MCF 10A (cell line): ENCODE measurements around the gene PLD4. TPM values are rescaled to one million over a fixed set of nuclear protein-coding genes. Genes with fewer than 3 reads are reported as not detected.

Experiments used
- BruUV-seq: library from RNA; stranded (reverse); fragments of 400-500 nt; replicated peaks from 2 replicates; lab custom pipeline; 2021; lab: Mats Ljungman, UMichigan
- CTCF ChIA-PET: fragments of 300-600 bp; sonication (Branson Sonifier 250); formaldehyde crosslinking; extraction: SDS; loops from one replicate; lab custom pipeline; 2021; ENCODE audit warnings: antibody characterized with exemption, inconsistent platforms; lab: Yijun Ruan, JAX
- POLR2A ChIA-PET: fragments of 300-600, 350-650 bp; sonication (Branson Sonifier 250); formaldehyde crosslinking; extraction: SDS; loops from one replicate; lab custom pipeline; 2020; ENCODE audit warnings: antibody characterized with exemption, inconsistent platforms; lab: Yijun Ruan, JAX
- DNase-seq: peaks from one replicate; pipeline ENCODE4 v3.0.0-alpha.2; 2018; ENCODE audit not compliant: unreplicated experiment
- H3K27ac Mint-ChIP-seq: one replicate; pipeline ENCODE4 v1.8.0; 2022; ENCODE audit warnings: mild to moderate bottlenecking, low read depth, mixed read lengths; ENCODE audit not compliant: unreplicated experiment
- H3K27me3 Mint-ChIP-seq: one replicate; pipeline ENCODE4 v1.8.0; 2022; ENCODE audit warnings: mixed read lengths; ENCODE audit not compliant: insufficient read depth, unreplicated experiment
- H3K36me3 Mint-ChIP-seq: one replicate; pipeline ENCODE4 v1.8.0; 2022; ENCODE audit warnings: mild to moderate bottlenecking, moderate library complexity, mixed read lengths; ENCODE audit not compliant: insufficient read depth, unreplicated experiment
- H3K4me1 Mint-ChIP-seq: one replicate; pipeline ENCODE4 v1.8.0; 2022; ENCODE audit warnings: mixed read lengths; ENCODE audit not compliant: insufficient read depth, unreplicated experiment
- H3K4me3 Mint-ChIP-seq: one replicate; pipeline ENCODE4 v1.8.0; 2022; ENCODE audit warnings: mild to moderate bottlenecking, moderate library complexity, mixed read lengths; ENCODE audit not compliant: unreplicated experiment
- H3K9me3 Mint-ChIP-seq: one replicate; pipeline ENCODE4 v1.8.0; 2022; ENCODE audit warnings: mixed read lengths; ENCODE audit not compliant: unreplicated experiment
- intact Hi-C: fragments of 100-400 bp; cut with micrococcal nuclease; formaldehyde crosslinking; loops from 2 replicates; pipeline ENCODE4 v1.14.1; 2022
- total RNA-seq: library from RNA; stranded (reverse); gene quantifications from 2 replicates; pipeline ENCODE4 v1.2.3, GENCODE V29; 2022
- TF ChIP-seq, protein P1 (sequence below): fragments of 200-600 bp; IDR thresholded peaks from one replicate; pipeline ENCODE4 v1.8.0; 2022; ENCODE audit warnings: antibody characterized with exemption, mild to moderate bottlenecking; ENCODE audit not compliant: unreplicated experiment

The PLD4 gene
- total RNA-seq, 1 experiment from 2014 or later, result not detected

DNA sequence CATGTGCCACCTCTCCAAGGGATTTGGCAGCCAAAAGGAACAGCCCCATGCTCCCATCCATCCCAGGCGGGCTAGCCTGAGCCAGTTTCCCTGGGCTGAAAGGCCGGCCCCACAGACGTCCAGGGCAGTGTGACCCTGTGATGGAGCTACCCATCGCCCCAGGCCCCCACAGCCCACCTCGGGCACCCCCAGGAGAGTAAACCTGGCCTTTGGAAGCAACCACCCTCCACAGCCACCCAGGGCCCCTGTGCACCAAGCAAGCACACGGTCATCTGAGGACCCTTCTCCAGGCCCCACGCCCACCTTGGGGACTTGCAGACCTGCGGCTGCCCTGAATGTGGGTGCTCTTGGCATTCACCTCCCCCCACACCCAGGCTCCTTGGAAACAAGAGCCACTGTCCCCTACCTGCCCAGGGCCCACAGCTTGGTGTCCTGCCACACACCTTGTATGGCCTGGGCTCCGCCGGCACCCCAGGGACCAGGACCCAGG lies 45.1 kb downstream of the PLD4 start:
- TF ChIP-seq, protein P1, sequence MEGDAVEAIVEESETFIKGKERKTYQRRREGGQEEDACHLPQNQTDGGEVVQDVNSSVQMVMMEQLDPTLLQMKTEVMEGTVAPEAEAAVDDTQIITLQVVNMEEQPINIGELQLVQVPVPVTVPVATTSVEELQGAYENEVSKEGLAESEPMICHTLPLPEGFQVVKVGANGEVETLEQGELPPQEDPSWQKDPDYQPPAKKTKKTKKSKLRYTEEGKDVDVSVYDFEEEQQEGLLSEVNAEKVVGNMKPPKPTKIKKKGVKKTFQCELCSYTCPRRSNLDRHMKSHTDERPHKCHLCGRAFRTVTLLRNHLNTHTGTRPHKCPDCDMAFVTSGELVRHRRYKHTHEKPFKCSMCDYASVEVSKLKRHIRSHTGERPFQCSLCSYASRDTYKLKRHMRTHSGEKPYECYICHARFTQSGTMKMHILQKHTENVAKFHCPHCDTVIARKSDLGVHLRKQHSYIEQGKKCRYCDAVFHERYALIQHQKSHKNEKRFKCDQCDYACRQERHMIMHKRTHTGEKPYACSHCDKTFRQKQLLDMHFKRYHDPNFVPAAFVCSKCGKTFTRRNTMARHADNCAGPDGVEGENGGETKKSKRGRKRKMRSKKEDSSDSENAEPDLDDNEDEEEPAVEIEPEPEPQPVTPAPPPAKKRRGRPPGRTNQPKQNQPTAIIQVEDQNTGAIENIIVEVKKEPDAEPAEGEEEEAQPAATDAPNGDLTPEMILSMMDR, result no peak
- ChIA-PET POLR2A (interaction anchor here (0.6 to 11.4 kb wide), 19 partner anchors 8 to 374 kb away, joined by 3 to 636 read pairs (median 8); partner anchors contain the start of genes CDCA4, CEP170B, CLBA1 and SIVA1), CTCF (interaction anchor here (0.9 to 1.6 kb wide), 7 partner anchors 10 to 144 kb away, joined by 3 to 7 read pairs (median 4); no protein-coding TSS in a partner anchor)
- Mint-ChIP-seq H3K4me1 (peaks cover 35% of the 10 kb centered on the region), H3K27me3 (no peaks in the 10 kb centered on the region), H3K4me3 (peak overlapping the region; percentile 92), H3K27ac (peak overlapping the region; percentile 99), H3K36me3 (peaks cover 54% of the 10 kb centered on the region), H3K9me3 (no peaks in the 10 kb centered on the region)
- DNase-seq, result no peak
- intact Hi-C loops, result no loop called here
- TSS peak; percentile 39 for BruUV-seq

DNA sequence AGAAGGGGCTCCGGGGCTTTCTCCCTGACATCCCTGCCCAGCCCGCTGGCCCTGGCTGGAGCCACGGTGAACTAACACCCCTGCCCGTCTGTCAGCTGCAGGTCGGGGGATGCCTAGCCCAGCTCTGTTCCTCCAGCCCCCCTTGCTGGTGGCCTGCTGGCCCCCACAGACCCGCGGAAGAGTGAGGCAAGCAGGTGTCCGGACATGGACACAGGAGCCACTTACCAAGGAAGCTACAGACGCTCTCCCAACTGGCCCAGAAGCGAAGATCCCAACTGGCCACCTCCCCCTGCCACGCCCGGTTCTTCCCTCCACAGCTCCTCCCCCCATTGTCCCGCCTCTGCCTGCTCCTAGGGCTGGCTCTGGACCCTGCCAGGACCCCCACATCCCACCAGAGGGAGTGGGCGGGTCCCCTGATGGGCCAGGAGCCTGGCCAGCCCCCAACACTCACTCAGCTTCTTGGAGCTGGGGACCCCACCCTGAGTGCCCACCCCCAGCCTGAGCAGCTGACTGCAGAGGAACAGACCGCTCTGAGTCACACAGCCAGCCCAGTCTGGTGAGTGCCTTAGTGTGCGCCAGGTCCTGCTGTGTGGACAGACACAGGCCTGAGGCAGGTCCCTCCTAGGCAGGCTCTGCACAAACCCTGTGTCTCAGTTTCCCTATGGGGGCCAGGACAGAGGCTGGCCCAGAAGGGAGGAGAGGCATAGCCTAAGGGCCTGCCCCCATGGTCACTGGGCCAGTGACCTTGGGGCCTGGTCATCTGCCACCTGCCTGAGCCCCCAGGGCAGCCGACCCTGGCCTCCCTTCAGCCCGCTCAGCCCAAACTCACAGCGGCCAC lies 45.8 kb downstream of the PLD4 start:
- ChIA-PET POLR2A (interaction anchor here (0.6 to 11.4 kb wide), 20 partner anchors 8 to 373 kb away, joined by 3 to 636 read pairs (median 4); partner anchors contain the start of genes CDCA4, CEP170B and CLBA1), CTCF (interaction anchor here (0.7 to 1.1 kb wide), 6 partner anchors 13 to 145 kb away, joined by 3 to 5 read pairs (median 4); no protein-coding TSS in a partner anchor)
- peak; percentile 92 for DNase-seq
- H3K4me1 Mint-ChIP-seq, result peaks cover 35% of the 10 kb centered on the region
- H3K9me3 Mint-ChIP-seq, result no peaks in the 10 kb centered on the region
- TF ChIP-seq, protein P1, result no peak
- H3K27me3 Mint-ChIP-seq, result no peaks in the 10 kb centered on the region
- intact Hi-C loops, result no loop called here
- peaks cover 54% of the 10 kb centered on the region for H3K36me3 Mint-ChIP-seq
- peak overlapping the region; percentile 99 for H3K27ac Mint-ChIP-seq
- BruUV-seq, result no TSS peak
- H3K4me3 Mint-ChIP-seq, result peak overlapping the region; percentile 92

DNA sequence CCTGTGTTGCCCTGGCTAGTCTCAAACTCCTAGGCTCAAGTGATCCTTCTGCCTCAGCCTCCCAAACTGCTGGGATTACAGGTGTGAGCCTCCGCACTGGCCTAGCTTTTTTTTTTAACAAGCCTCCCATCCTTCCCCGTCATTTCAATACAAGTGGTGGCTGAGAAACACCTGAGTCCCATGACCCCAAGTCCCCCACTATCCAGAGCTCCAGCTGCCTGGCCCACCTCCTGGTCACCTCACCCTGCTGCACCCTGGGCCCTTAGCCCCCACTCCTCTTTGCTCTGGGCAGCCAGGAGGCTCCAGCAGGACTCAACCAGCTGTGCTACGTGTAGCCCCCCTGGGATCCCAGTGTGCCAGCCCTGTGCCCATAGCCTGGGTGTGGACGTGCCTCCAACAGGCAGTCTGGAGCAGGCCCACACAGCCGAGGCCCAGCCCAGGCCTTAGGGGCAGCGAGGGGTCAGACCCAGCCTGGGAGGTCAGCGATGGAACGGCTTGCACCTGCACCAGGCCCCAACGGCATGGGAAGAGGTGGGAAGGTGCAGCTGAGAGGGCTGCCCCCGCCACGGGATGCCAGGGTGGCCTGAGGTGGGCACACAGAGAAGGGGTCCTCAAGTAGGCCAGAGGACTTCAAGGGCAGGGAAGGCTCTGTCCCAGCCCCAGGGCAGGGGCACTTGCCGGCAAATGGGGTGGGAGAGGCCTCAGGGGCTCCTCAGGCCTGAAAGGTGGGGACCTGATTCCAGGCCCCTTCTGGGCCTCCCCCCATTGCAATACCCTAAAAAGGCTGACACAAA lies 47.0 kb downstream of the PLD4 start:
- H3K4me1 Mint-ChIP-seq, result peaks cover 36% of the 10 kb centered on the region
- ChIA-PET POLR2A (interaction anchor here (0.7 to 11.4 kb wide), 15 partner anchors 9 to 343 kb away, joined by 3 to 636 read pairs (median 18); partner anchors contain the start of genes CDCA4, CEP170B, CLBA1 and PACS2), CTCF (interaction anchor here (0.6 to 6.5 kb wide), 5 partner anchors 16 to 120 kb away, joined by 3 to 167 read pairs (median 5); partner anchors contain the start of gene CDCA4)
- peak overlapping the region; percentile 99 for H3K27ac Mint-ChIP-seq
- H3K4me3 Mint-ChIP-seq, result peak overlapping the region; percentile 92
- no peaks in the 10 kb centered on the region for H3K27me3 Mint-ChIP-seq
- TSS peak; percentile 33 for BruUV-seq
- intact Hi-C loops, result loop anchor here (2.0 kb wide), 1 partner anchor 115 kb away; no protein-coding TSS in a partner anchor
- no peaks in the 10 kb centered on the region for H3K9me3 Mint-ChIP-seq
- no peak for DNase-seq
- H3K36me3 Mint-ChIP-seq, result peaks cover 46% of the 10 kb centered on the region
- TF ChIP-seq, protein P1, result no peak
